PC-9 (cell line): Measurements from ENCODE around the gene ATXN1.

ENCODE experiments used
- EZH2 ChIP-seq: fragments of 200-600 bp; sonication (generic); IDR thresholded peaks from 2 replicates; pipeline ENCODE4 v1.8.0; 2017; ENCODE audit warnings: antibody characterized with exemption, low read depth
- TF ChIP-seq, protein P1 (sequence below): fragments of 200-600 bp; sonication (generic); conservative IDR thresholded peaks from 2 replicates; pipeline ENCODE4 v1.6.1; 2017; ENCODE audit warnings: mixed run types, antibody characterized with exemption, mild to moderate bottlenecking, moderate library complexity

DNA sequence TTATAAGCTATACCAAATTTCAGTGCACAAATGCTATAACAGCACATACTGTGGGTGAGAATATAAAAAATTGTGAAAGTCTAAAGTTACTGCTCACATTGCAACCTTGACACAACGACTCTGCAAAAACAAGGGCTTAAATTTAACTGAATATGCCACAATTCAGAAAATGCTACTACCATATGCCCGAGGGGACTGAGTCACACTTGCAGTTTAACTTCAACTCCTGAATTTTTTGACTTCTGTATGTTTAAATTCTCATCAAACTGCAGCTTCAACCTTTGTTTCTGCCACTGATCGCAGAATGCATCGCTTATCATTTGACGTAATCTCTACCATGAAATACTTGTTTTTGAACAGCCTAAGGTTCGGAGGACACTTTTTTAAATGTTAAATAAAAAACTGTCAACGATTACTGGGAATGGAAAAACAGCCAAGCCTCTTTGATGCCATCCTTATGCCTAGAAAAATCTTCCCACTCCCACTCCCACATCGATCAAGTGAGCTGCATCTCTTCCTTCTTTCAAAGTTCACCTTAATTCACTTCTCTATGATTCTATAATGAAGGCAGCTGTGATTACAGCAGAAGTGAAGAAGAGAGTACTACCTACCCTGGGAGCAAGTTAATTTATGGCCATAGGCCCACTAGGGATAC lies 136.5 kb downstream of the ATXN1 start:
- TF ChIP-seq EZH2 = no peak
- TF ChIP-seq, protein P1, sequence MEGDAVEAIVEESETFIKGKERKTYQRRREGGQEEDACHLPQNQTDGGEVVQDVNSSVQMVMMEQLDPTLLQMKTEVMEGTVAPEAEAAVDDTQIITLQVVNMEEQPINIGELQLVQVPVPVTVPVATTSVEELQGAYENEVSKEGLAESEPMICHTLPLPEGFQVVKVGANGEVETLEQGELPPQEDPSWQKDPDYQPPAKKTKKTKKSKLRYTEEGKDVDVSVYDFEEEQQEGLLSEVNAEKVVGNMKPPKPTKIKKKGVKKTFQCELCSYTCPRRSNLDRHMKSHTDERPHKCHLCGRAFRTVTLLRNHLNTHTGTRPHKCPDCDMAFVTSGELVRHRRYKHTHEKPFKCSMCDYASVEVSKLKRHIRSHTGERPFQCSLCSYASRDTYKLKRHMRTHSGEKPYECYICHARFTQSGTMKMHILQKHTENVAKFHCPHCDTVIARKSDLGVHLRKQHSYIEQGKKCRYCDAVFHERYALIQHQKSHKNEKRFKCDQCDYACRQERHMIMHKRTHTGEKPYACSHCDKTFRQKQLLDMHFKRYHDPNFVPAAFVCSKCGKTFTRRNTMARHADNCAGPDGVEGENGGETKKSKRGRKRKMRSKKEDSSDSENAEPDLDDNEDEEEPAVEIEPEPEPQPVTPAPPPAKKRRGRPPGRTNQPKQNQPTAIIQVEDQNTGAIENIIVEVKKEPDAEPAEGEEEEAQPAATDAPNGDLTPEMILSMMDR = no peak
